GM21367 (cell line): ENCODE data around the gene OBSCN.

Experiments used
- ATAC-seq: cut with Tn5 transposase; IDR thresholded peaks from one replicate; pipeline ENCODE4 v1.9.1; 2021; ENCODE audit not compliant: unreplicated experiment

The OBSCN gene

GRCh38 chr1:228316589-228317387 is 108.9 kb downstream of the OBSCN start:
- ATAC-seq, result no peak

- no peak for ATAC-seq
Observed at GRCh38 chr1:228317411-228317828, 109.6 kb downstream of the OBSCN start.

- no peak for ATAC-seq
Observed at GRCh38 chr1:228317891-228318810, 110.3 kb downstream of the OBSCN start.

- no peak for ATAC-seq
Observed at GRCh38 chr1:228318823-228319241, 111.0 kb downstream of the OBSCN start.

GRCh38 chr1:228319352-228320088 is 111.7 kb downstream of the OBSCN start:
- no peak for ATAC-seq

GRCh38 chr1:228320394-228320793 is 112.5 kb downstream of the OBSCN start:
- ATAC-seq, result no peak

- ATAC-seq, result no peak
Observed at GRCh38 chr1:228321435-228321834, 113.6 kb downstream of the OBSCN start.

GRCh38 chr1:228321895-228322294 is 114.1 kb downstream of the OBSCN start:
- no peak for ATAC-seq

- no peak for ATAC-seq
Observed at GRCh38 chr1:228323401-228323800, 115.6 kb downstream of the OBSCN start.

- ATAC-seq, result no peak
Observed at GRCh38 chr1:228325267-228325666, 117.4 kb downstream of the OBSCN start.

- no peak for ATAC-seq
Observed at GRCh38 chr1:228329887-228330286, 122.0 kb downstream of the OBSCN start.

- no peak for ATAC-seq
Observed at GRCh38 chr1:228332797-228333738, 125.2 kb downstream of the OBSCN start.

- no peak for ATAC-seq
Observed at GRCh38 chr1:228333739-228334115, 125.9 kb downstream of the OBSCN start.

- no peak for ATAC-seq
Observed at GRCh38 chr1:228334226-228334935, 126.5 kb downstream of the OBSCN start.

- ATAC-seq, result no peak
Observed at GRCh38 chr1:228334954-228335353, 127.1 kb downstream of the OBSCN start.

- ATAC-seq, result no peak
Observed at GRCh38 chr1:228335406-228336307, 127.8 kb downstream of the OBSCN start.

GRCh38 chr1:228336308-228337030 is 128.6 kb downstream of the OBSCN start:
- ATAC-seq, result no peak

- ATAC-seq, result no peak
Observed at GRCh38 chr1:228337031-228337564, 129.3 kb downstream of the OBSCN start.
